Hematopoietic multipotent progenitor cell treated with erythropoietin and hydrocortisone succinate and interleukin-3 and kit ligand, for 6 days (in vitro differentiated cells): Measurements from ENCODE around the gene CYP4F2.
"Not testable (repeated sequence)": the region's sequence is repeated elsewhere in the genome, so short reads cannot be mapped to it uniquely, and the experiment has no call there.

Experiments used
- DNase-seq: peaks from one replicate; pipeline ENCODE4 v3.0.0-alpha.2; 2015

Gene CYP4F2

DNA sequence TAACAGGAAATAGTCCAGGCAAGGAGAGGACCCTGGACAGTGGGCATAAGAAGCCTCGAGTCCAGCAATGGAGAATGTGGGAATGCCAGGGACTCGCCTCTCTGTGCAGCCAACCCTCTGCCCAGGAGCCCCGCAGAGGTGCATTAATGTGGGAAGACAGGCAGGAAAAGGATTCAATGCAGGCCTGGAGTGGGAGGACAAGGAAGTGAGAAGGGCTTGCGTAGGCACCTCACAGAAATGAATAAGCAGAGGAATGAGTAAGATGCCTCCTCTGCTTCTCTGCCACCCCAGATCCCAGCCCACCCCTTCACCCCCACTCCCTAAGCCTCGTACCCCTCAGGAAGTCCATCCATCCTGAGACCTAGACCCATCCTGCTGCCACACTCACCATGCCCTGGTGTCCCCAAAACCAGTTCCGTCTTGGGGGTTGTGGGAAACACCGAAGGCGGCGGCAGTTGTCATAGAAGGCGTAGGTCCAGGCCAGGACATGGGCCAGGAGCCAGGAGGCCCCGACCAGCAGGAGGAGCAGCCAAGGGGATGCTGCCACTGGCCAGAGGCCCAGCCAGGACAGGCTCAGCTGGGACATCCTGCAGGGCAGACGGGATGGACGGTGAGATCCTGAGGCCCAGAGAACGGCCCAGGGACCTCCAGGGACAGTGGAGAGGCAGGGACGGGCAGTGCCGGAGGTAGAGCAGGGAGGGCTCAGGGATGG is 692 bp downstream of the CYP4F2 start:
- DNase-seq = no peak

DNA sequence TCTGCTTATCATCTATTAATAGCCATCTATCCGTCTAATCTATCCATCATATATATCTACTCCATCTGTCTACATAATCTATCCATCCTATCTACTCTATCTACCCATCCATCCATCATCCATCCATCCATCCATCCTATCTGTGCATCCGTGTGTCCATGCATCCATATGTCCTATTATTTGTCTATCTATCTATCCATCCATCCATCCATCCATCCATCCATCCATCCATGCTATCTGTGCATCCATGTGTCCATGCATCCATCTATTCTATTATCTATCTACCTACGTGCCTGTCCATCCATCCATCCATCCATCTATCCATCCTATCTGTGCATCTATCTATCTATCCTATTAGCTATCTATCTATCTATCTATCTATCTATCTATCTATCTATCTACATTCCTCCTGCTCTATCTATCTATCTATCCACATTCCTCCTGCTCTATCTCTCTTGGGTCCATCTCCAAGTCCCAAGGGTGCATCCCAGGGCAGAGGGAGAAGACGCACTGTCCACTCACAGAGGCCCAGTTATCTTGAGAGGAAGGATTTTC is 1.9 kb downstream of the CYP4F2 start:
- no peak for DNase-seq

DNA sequence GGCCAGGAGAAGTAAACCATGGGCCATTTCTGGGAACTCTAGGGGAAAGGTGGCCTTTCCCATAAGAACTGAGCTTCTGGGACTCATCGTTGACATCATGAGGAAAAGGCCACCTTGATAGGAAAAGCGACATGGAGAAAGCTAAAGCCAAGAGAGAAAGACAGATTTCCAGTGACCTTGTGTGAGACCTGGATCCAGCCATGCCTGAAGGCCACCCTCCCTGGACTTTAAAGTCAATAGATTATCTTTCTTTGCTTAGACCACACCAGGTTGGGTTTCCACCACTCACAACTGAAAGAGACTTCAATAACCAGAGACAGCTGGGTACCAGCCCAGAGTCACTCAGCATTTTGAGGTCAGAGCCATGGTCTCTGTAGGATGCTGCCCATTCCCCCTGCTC is 3.5 kb downstream of the CYP4F2 start:
- DNase-seq = no peak

DNA sequence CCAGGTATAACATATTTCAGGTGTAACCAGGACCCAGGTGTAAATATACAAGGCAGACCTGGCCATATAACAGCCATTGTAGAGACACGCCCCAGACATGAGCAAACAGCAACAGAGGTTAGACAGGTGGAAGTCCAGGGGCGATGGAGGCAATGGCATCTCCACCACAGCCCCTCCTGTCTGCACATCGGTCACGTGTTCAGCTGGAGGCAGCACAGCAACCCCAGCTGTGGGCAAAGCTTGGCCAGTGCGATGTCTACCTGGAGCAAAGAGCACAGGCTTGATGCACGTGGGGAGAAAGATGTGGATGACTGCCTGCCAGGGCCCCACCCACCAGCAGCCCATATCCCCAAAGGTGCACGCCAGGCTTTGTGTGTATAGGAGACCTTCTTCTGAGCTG is 4.4 kb downstream of the CYP4F2 start:
- no peak for DNase-seq

DNA sequence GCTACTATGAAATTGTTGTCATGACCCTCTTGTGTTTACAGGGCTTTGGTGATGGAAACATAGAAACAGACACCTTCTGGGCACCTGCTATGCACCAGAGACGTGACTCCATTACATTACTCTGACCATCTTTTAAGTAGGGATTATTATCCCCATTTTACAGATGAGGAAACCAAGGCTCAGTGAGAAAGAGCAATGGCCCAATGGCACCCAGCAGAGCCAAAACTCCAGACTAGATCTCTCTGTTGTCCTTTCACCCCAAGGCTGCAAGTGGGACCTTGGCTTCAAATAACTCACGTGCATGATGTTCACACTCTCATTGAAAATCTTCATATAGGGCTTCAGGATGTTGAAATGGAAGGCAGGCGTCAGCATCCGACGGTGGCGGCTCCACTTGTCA is 5.9 kb downstream of the CYP4F2 start:
- DNase-seq = no peak

DNA sequence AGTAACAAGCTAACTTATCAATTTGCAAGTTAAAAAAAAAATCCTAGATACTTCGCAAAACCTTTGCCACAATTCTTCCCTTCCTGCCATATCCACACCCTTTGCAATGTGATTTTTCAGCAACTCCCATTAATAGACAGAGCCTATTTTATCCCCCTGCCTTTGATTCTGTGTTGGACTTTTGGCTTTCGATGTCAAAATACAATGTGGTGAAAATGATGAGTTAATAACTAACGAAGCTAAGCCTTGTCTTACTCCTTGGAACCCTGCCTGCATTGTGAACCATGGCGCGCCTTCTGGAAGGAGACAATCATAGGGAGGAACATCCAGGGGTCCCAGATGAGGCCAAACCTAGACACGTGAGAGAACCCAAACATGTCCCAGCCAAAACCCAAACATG is 6.4 kb downstream of the CYP4F2 start:
- DNase-seq = no peak

DNA sequence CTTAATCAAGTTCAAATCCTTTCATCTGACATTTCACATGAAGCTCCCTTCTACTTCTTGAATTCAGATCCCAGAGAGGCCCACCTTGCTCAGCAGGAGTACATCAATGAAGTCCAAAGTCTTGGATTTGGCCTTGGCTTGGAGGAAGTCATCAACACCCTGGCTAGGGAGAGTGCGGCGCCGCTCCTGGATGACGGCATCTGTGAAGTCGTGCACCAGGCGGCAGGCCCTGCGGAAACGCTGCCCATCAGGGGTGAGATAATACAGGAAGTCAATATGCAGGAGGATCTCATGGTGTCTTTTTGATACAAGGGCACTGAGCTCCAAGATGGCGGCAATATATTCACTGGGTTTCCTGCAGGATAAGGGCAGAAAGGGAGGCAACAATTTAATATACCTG is 8.5 kb downstream of the CYP4F2 start:
- DNase-seq = not testable (repeated sequence)

DNA sequence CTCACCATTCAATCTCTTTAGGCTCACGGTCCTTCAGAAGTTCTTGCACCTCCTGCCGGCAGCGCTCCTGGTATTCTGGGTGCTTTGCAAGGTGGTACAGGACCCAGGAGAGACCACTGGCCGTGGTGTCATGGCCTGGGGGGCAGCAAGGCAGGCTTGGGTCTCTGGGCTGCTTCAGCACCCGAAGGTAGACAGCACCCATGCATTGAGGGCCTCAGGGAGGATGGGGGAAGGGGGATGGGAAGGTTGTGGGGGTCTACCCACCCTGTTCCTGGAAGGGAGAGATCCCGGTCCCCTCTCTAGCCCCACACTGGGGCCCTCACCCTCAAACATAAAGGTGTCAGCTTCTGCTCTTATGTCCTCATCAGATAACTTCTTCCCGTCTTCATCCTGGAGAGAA is 12.0 kb downstream of the CYP4F2 start:
- DNase-seq = no peak

DNA sequence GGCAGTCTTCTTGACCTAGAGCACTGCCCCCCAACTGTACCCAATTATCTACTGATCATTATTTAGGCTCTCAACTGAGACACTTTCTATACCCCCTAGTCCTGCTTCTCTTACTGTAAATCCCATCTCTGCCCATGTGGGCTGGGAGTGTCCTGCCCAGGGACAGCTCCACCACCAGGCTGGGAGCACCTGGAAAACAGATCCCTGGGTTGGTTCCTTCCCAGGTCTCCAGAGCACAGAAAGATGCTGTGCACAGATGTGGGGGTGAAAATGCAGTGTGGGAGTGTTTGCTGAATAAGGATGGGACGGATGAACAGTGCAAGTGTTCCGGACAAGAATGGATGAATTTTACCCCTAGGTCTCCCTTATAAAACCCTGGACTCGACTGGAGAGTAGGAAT is 12.7 kb downstream of the CYP4F2 start:
- no peak for DNase-seq

DNA sequence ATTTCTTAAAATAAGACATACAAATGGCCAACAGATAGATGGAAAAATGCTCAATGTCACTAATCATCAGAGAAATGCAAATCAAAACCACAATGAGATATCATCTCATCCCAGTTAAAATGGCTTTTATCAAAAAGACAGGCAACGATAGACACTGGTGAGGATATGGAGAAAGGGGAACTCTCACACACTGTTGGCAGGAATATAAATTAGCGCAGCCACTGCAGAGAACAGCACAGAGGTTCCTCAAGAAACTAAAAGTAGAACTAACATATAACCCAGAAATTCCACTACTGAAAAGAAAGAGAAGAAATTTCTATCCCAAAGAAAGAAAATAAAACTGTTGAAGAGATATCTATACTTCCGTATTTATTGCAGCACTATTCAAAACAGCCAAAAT is 14.5 kb downstream of the CYP4F2 start:
- not testable (repeated sequence) for DNase-seq

DNA sequence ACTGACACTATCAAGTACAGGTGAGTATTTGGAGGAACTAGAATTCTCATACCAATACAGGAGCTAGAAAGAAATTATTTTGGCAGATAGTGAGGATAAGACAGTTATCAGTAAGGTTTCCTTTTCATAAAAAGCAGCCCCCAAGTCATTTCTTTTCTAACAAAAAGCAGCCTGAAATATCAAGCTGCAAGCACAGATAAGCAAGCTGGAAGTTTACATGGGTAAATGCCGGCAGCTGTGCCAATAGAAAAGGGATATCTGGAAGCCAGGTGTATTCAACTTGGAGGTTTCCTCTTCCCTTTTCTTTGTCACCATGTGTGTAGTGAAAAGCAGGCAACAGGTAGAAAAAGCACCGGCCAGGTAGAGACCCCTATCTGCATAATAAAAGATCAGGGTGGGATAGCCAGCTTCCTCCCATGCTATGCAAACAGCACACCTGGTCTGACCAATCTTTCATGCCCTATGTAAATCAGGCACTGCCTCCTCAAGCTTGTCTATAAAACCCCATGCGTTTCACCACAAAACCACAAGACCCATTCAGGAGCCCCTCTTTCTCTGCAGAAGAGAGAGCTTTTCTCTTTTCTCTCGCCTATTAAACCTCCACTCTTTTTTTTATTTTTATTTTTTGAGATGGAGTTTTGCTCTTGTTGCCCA is 22.9 kb downstream of the CYP4F2 start:
- DNase-seq = peak; percentile 48

DNA sequence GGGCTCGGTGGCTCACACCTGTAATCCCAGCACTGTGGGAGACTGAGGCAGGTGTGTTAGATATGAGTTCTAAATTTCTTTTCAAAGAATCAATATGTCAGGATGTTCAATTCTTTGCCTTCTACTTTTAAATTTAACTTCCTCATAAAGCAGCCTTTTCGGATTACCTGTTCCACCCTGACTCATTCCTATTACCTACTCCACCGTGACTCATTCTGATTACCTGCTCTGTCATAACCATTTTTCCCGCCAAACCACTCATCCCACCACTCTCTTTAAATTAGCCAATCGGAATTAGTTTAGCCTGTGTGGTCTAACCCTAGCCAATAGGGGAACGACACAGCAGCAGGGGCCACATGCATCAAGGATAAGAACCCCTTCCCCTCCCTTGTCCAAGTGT is 24.1 kb downstream of the CYP4F2 start:
- not testable (repeated sequence) for DNase-seq

DNA sequence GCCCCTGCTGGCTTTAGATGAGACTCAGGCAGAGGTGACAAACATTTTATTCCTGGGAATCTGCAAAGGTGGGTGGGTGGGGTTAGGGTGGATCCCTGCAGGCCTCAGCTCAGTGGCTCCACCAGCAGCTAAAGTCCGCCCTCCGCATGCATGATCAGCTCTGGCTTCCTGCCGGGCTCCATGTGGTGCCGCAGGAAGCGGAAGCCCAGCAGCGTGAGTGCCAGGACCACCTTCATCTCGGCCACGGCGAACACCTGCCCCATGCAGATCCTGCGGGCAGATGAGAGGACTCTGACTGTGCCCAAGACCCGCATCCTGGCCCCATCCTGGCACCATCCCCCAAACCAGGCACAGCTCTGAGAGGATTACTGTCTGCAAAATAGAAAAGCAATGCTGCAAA is 26.3 kb downstream of the CYP4F2 start:
- peak; percentile 79 for DNase-seq

DNA sequence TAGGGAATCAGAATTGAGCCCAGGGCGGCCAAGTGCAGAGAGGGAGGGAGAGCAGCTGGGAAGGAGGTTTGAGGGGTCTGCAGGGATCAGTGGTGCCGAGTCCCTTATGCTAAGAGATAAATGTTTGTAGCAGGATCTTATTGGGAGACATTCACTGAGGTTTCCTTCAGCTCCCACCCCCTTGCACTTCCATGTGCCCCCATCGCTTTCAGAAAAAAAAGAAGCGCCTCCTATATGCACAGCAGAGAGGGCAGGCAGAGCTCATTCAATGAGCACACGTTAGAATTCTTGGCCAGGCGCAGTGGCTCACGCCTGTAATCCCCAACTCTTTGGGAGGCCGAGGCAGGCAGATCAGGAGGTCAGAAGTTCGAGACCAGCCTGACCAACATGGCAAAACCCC is 28.0 kb downstream of the CYP4F2 start:
- no peak for DNase-seq

DNA sequence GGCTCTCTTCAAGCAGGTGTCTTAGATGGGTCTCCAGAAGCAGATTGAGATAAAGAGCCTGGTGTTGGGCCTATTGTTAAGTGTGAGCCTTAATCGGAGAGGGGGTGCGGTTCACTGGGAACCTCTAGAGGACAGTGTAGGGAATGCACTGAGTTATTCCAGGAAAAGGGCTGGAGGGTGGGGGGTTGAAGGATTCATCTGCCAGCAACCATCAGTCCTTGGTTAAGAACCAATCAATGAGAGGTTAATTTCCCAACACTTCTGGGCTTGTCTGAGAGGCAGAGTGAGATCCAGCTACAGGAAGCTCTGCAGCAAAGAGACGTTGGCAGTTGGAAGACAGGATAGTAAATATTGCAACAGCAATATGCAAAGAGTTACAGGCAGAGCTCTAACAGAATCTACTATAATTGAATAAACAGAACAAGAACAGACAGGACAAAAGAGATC is 28.7 kb downstream of the CYP4F2 start:
- DNase-seq = peak; percentile 93

DNA sequence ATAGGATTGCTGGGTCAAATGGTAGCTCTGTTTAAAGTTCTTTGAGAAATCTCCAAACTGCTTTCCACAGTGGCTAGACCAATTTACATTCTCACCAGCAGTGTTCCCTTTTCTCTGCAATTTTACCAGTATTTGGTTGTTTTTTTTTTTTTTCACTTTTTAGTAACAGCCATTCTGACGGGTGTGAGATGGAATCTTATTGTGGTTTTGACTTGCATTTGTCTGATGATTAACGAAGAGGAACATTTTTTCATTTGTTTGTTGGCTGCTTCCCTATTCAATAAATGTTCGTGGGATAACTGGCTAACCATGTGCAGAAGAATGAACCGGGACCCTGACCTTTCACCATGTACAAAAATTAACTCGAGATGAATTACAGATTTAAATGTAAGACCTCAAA is 31.2 kb downstream of the CYP4F2 start:
- DNase-seq = peak; percentile 71

DNA sequence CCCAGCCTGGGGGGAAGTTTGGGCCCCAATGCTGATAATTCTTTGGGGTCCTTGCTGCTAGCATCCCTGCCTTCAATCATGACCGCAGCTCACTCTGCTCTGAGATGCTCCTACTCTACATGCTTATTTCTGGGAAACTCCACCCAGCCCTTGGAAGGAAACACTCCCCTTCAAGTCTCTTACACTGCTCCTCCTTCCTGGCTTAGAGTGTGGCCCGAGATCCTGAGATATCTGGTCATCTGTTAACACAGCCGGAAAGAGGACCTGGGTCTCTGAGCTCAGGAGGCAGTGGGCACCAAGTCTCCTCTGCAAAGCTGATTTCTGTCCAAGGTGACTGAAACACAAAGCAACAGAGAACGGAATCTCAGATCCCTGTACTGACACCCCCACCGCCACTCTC is 33.0 kb downstream of the CYP4F2 start:
- DNase-seq = peak; percentile 65

DNA sequence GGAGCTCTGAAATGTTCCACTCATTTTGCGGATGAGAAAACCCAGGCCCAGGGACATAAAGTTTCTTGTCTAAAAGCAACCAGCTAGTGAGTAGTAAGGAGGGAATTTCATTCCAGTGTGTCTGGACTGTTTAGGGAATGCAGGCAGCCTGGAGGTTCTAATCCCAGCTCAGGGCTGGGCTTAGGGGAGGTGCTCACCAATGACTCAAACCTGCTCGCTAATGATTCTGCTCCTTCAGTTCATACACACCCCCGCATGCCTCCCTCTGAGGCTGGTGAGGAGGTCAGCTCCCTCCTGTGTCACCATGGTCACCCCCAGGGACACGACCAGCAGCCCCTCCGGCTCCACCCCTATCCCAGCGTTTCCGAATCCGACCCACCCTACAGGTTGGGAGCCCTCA is 34.6 kb downstream of the CYP4F2 start:
- DNase-seq = peak; percentile 32

DNA sequence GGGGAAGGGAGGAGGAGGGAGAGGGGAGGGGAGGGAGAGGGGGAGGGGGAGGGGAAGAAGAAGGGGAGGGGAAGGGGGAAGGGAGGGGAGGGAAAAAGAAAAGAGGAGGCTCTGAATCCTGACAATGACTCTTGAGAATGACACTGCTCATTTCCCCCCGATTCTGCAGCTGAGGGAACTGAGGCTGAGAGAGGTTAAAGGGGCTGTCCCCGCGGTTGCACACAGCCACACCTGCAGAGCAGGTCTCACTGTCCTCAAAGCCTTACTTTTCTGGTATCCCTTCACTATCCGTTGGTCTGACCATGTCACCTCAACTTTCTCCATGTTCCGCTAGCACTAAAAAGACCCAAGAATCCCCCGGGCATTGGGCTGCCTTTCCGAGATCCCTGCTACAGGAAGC is 35.4 kb downstream of the CYP4F2 start:
- no peak for DNase-seq

DNA sequence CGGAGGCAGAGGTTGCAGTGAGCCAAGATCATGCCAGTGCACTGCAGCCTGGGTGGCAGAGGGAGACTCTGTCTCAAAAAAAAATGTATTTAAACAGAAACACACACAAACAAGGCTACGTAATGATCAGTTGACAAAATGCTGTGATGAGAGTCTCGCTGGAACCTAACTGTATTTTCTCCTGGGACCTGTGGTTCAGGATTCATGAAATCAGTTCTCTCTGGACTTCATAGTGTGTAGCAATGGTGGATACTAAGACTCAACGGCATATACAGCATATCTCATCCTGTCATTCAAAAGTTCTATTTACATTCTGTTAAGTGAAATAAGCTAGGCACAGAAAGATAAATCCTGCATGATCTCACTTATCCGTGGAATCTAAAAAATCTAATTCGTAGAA is 37.4 kb downstream of the CYP4F2 start:
- no peak for DNase-seq

DNA sequence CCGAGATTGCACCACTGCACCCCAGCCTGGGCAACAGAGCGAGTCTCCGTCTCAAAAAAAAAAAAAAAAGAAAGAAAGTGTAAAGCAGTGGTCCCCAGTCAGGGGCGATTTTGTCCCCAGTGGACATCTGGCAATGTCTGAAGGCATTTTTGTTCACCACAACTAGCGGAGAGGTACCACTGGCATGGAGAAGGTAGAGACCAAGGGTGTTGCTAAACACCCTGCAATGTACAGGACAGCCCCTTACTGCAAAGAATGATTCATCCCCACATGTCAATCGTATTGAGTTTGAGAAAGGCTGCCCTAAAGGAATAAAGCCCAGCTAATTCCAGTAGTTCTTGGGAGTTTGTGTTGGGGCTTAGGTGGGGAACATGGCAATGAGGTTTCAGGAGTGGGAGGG is 38.7 kb downstream of the CYP4F2 start:
- DNase-seq = peak; percentile 32

DNA sequence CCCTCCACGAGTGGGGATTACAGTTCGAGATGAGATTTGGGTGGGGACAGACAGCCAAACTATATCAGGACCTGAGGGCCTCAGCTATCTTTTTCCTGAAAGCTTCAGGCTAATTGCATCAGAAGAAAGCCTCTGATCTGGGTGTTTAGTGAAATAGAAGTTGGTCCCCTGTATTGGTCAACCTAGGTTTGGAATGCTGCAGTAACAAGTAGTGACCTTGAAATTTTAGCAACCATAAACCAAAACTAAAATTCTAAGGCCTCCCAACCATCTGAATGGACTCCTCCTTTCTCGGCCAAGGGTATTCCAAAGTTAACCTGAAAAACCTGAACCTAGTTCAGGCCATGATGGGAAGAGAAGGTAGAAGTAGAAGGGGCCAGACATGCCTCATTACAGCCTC is 47.5 kb downstream of the CYP4F2 start:
- DNase-seq = no peak

DNA sequence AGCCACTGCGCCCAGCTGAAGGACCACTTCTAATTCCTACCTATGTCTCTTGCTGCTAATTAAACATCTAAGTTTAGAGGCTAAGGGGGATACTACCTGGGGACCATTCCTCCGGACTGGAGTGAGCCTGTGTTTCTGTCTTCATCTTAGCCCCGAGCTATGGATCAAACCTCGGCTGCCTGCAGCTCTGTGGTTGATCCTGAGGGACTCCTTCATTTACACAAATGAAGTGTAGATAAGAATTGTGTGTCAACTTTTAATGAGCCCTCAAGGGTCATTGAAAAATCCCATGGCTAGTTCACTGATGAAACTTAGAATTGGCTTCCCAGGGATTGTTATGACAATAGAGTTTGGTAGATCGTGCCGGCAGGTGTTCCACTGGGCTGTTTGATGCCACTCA is 51.0 kb downstream of the CYP4F2 start:
- no peak for DNase-seq

DNA sequence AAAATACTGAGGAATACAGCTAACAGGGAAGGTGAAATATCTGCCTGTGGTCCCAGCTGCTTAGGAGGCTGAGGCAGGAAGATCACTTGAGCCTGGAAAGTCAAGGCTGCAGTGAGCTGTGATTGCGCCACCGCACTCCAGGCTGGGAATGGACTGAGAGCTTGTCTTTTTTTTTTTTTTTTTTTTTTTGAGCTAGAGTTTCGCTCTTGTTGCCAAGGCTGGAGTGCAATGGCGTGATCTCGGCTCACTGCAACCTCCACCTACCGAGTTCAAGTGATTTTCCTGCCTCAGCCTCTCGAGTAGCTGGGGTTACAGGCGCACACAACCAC is 54.0 kb downstream of the CYP4F2 start:
- not testable (repeated sequence) for DNase-seq
